Ascending aorta (tissue), 2 donors: Measurements from ENCODE around the gene ZCCHC4. TPM values are rescaled to one million over a fixed set of nuclear protein-coding genes. Genes with fewer than 3 reads are reported as not detected.
"Not testable (repeated sequence)": the region's sequence is repeated elsewhere in the genome, so short reads cannot be mapped to it uniquely, and the experiment has no call there.

Source experiments
- DNase-seq, 2 donors: peaks; one replicate each; pipeline ENCODE4 v3.0.0-alpha.2; 2019; ENCODE audit warnings: low spot score in 2 of 2
- H3K27ac ChIP-seq, 2 donors: fragments of 200-600 bp; sonication (generic); one replicate each; pipeline ENCODE4 v1.5.1; 2016 to 2017; ENCODE audit warnings: mild to moderate bottlenecking in 1 of 2
- H3K27me3 ChIP-seq: fragments of 200-600 bp; sonication (generic); one replicate; pipeline ENCODE4 v1.5.1; 2017
- H3K36me3 ChIP-seq, 2 donors: fragments of 200-600 bp; sonication (generic); one replicate each; pipeline ENCODE4 v1.5.1; 2016
- H3K4me1 ChIP-seq, 2 donors: fragments of 200-600 bp; sonication (generic); one replicate each; pipeline ENCODE4 v1.5.1; 2016 to 2017; ENCODE audit warnings: mild to moderate bottlenecking in 1 of 2
- H3K4me3 ChIP-seq, 2 donors: fragments of 200-600 bp; sonication (generic); one replicate each; pipeline ENCODE4 v1.5.1; 2016 to 2017; ENCODE audit warnings: mild to moderate bottlenecking in 1 of 2
- H3K9me3 ChIP-seq, 2 donors: fragments of 200-600 bp; sonication (generic); one replicate each; pipeline ENCODE4 v1.5.1; 2016
- CTCF ChIP-seq, 3 experiments: fragments of 200-600 bp in 2 of 3; fragments of 450-650 bp in 1 of 3; sonication (generic) in 2 of 3; IDR thresholded peaks; one replicate each; pipeline ENCODE4 v1.5.1; 2016 to 2019; ENCODE audit warnings: antibody characterized with exemption in 3 of 3, mild to moderate bottlenecking in 1 of 3, moderate library complexity in 1 of 3
- intact Hi-C: fragments of 100-400 bp; cut with DNase I; formaldehyde crosslinking; loops from one replicate; pipeline ENCODE4 v1.15.1; 2023
- total RNA-seq: library from RNA; depleted of rRNA; stranded (reverse); fragments of >200 nt; gene quantifications from one replicate; pipeline ENCODE4 v1.1.0, GENCODE V29; 2016

ZCCHC4 gene
- total RNA-seq, 1 donor from 2014 or later: 1.7 TPM

DNA sequence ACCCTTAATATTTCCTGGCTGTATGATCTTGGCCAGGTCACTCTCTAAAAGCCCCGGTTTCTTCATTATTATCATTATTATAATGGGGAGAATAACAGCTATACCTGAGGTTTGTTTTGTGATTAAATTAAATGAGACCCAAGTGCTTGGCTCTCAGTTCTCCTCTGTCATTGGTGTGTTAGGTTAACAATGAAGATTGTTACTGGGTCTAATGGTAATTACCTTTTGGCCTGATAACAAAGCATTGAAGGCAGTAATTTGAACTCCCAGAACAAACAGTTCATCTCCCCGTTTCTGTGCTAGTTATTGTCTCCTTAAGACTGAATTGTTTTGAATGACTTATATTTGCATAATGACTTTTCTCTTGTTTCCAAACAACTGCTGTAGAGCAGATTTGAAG, 57.7 kb downstream of the ZCCHC4 start:
- Histone ChIP-seq H3K36me3 (peaks cover 0 to 3% of the 10 kb centered on the region in 2 donors), H3K27me3 (no peaks in the 10 kb centered on the region), H3K27ac (no peak overlapping the region), H3K9me3 (no peaks in the 10 kb centered on the region), H3K4me3 (no peak overlapping the region), H3K4me1 (no peaks in the 10 kb centered on the region)
- DNase-seq: no peak
- intact Hi-C loops: no loop called here
- TF ChIP-seq CTCF (IDR thresholded peaks at IDR 0.05): no peak

- DNase-seq, intact Hi-C loops, H3K4me1 ChIP-seq, H3K27me3 ChIP-seq, H3K4me3 ChIP-seq, H3K27ac ChIP-seq, H3K36me3 ChIP-seq, H3K9me3 ChIP-seq: not testable (repeated sequence)
These were observed 60.0 kb downstream of the ZCCHC4 start for GRCh38 chr4:25372549-25372948.

GRCh38 chr4:25376754-25377571, 64.4 kb downstream of the ZCCHC4 start, which contains the start of gene ANAPC4:
TSS of gene ANAPC4 (plus strand) at chr4:25377263. CDS start at chr4:25377428, 165 bp downstream.
- H3K4me3 ChIP-seq: peak within 1 kb of the TSS; percentile 79 to 94
- H3K4me1 ChIP-seq: peaks cover 0 to 3% of the 10 kb centered on the region in 2 donors
- H3K27me3 ChIP-seq: no peaks in the 10 kb centered on the region
- no peaks in the 10 kb centered on the region for H3K9me3 ChIP-seq
- peak; percentile 83 to 95 for DNase-seq
- peak within 1 kb of the TSS; percentile 71 to 85 for H3K27ac ChIP-seq
- peaks cover 3 to 10% of the 10 kb centered on the region in 2 donors for H3K36me3 ChIP-seq
- intact Hi-C loops: loop anchor here (2.0 to 5.0 kb wide), 5 partner anchors 64 to 1485 kb away; partner anchors contain the start of genes PI4K2B, SEPSECS, STIM2 and ZCCHC4
- TF ChIP-seq CTCF (IDR thresholded peaks at IDR 0.05): peak in 1 of 3 experiments; percentile 3

- peak overlapping the region; percentile 71 to 85 for H3K27ac ChIP-seq
- intact Hi-C loops: loop anchor here (2.0 to 5.0 kb wide), 5 partner anchors 65 to 1484 kb away; partner anchors contain the start of genes PI4K2B, SEPSECS, STIM2 and ZCCHC4
These were observed 65.2 kb downstream of the ZCCHC4 start for GRCh38 chr4:25377572-25378436.

DNA sequence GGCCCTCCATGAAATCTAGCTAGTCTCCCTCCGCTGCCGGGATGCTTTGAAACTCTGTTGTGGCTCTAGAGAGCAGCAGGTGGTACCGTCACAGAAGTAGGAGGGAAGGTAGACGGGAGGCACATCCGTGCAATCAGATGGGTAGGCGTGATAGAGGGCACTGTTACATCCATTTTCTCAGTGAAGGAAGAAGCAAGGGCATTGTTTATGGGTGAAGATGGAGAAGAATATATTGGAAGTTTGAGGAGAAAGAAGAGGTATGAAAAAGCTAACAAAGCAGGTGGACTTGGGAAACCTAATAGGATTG, 65.8 kb downstream of the ZCCHC4 start:
- intact Hi-C loops: loop anchor here (5.0 kb wide), 2 partner anchors 216 to 1484 kb away; partner anchors contain the start of genes SEPSECS and STIM2
- peaks cover 0 to 3% of the 10 kb centered on the region in 2 donors for H3K4me1 ChIP-seq
- no peak overlapping the region for H3K27ac ChIP-seq
- no peak for TF ChIP-seq CTCF (IDR thresholded peaks at IDR 0.05)
- peaks cover 5 to 18% of the 10 kb centered on the region in 2 donors for H3K36me3 ChIP-seq
- peak overlapping the region; percentile 79 to 94 for H3K4me3 ChIP-seq
- no peaks in the 10 kb centered on the region for H3K27me3 ChIP-seq
- no peak for DNase-seq
- no peaks in the 10 kb centered on the region for H3K9me3 ChIP-seq

More at GRCh38 chr4:25377572-25378436, 65.2 kb downstream of the ZCCHC4 start:
- H3K36me3 ChIP-seq: peaks cover 5 to 12% of the 10 kb centered on the region in 2 donors
- DNase-seq: no peak
- peak overlapping the region; percentile 79 to 94 for H3K4me3 ChIP-seq
- no peaks in the 10 kb centered on the region for H3K27me3 ChIP-seq
- peaks cover 0 to 3% of the 10 kb centered on the region in 2 donors for H3K4me1 ChIP-seq
- no peaks in the 10 kb centered on the region for H3K9me3 ChIP-seq
- no peak for TF ChIP-seq CTCF (IDR thresholded peaks at IDR 0.05)
